MCF 10A (cell line): Measurements from ENCODE around the gene SLC47A2. TPM values are rescaled to one million over a fixed set of nuclear protein-coding genes. Genes with fewer than 3 reads are reported as not detected.
"Not testable (repeated sequence)": the region's sequence is repeated elsewhere in the genome, so short reads cannot be mapped to it uniquely, and the experiment has no call there.

Experiments used
- BruUV-seq: library from RNA; stranded (reverse); fragments of 400-500 nt; replicated peaks from 2 replicates; lab custom pipeline; 2021; lab: Mats Ljungman, UMichigan
- CTCF ChIA-PET: fragments of 300-600 bp; sonication (Branson Sonifier 250); formaldehyde crosslinking; extraction: SDS; loops from one replicate; lab custom pipeline; 2021; ENCODE audit warnings: antibody characterized with exemption, inconsistent platforms; lab: Yijun Ruan, JAX
- POLR2A ChIA-PET: fragments of 300-600, 350-650 bp; sonication (Branson Sonifier 250); formaldehyde crosslinking; extraction: SDS; loops from one replicate; lab custom pipeline; 2020; ENCODE audit warnings: antibody characterized with exemption, inconsistent platforms; lab: Yijun Ruan, JAX
- DNase-seq: peaks from one replicate; pipeline ENCODE4 v3.0.0-alpha.2; 2018; ENCODE audit not compliant: unreplicated experiment
- H3K27ac Mint-ChIP-seq: one replicate; pipeline ENCODE4 v1.8.0; 2022; ENCODE audit warnings: mild to moderate bottlenecking, low read depth, mixed read lengths; ENCODE audit not compliant: unreplicated experiment
- H3K27me3 Mint-ChIP-seq: one replicate; pipeline ENCODE4 v1.8.0; 2022; ENCODE audit warnings: mixed read lengths; ENCODE audit not compliant: insufficient read depth, unreplicated experiment
- H3K36me3 Mint-ChIP-seq: one replicate; pipeline ENCODE4 v1.8.0; 2022; ENCODE audit warnings: mild to moderate bottlenecking, moderate library complexity, mixed read lengths; ENCODE audit not compliant: insufficient read depth, unreplicated experiment
- H3K4me1 Mint-ChIP-seq: one replicate; pipeline ENCODE4 v1.8.0; 2022; ENCODE audit warnings: mixed read lengths; ENCODE audit not compliant: insufficient read depth, unreplicated experiment
- H3K4me3 Mint-ChIP-seq: one replicate; pipeline ENCODE4 v1.8.0; 2022; ENCODE audit warnings: mild to moderate bottlenecking, moderate library complexity, mixed read lengths; ENCODE audit not compliant: unreplicated experiment
- H3K9me3 Mint-ChIP-seq: one replicate; pipeline ENCODE4 v1.8.0; 2022; ENCODE audit warnings: mixed read lengths; ENCODE audit not compliant: unreplicated experiment
- CTCF ChIP-seq: fragments of 200-600 bp; IDR thresholded peaks from one replicate; pipeline ENCODE4 v1.8.0; 2022; ENCODE audit warnings: antibody characterized with exemption, mild to moderate bottlenecking; ENCODE audit not compliant: unreplicated experiment
- intact Hi-C: fragments of 100-400 bp; cut with micrococcal nuclease; formaldehyde crosslinking; loops from 2 replicates; pipeline ENCODE4 v1.14.1; 2022
- total RNA-seq: library from RNA; stranded (reverse); gene quantifications from 2 replicates; pipeline ENCODE4 v1.2.3, GENCODE V29; 2022

Gene SLC47A2
- total RNA-seq, 1 experiment from 2014 or later = 0.54 TPM

DNA sequence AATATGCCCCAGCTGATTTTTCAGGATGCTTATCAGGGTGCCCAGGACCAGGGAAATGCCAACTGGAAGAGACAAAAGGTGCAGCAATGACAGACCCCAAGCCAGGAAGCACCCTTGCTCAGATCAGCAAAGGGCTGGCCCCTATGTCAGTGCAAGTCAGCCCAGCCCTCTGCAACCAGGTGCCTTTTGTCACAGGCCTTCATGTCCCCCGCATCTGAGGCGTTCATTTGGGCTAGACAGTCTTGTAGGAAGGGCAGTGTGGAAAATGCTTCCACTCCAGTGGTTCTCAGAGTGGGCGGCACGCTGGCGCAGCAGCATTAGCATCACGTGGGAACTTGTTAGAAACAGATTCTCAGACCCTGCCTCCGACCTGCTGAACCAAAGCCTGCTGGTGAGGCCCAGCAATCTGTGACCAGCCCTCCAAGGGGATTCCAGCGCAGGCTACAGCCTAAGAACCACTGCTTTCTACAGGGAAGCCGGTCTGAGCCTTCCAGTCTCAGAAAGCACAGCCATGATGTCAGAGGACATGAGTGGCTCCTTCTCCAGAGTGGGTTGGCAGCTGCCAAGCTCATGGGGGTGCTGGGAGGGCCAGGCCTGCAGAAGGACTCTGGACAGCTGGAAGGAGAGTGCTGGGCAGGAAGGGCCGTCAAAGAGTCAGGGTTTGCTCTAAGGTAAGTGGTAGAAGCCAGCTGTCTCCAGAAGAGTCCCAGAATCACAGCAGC is 13.1 kb downstream of the SLC47A2 start:
- Mint-ChIP-seq H3K4me3 (no peak overlapping the region), H3K27me3 (no peaks in the 10 kb centered on the region), H3K9me3 (no peaks in the 10 kb centered on the region), H3K4me1 (peaks cover 10% of the 10 kb centered on the region), H3K36me3 (peaks cover 4% of the 10 kb centered on the region), H3K27ac (no peak overlapping the region)
- no TSS peak for BruUV-seq
- intact Hi-C loops = no loop called here
- no peak for DNase-seq
- TF ChIP-seq CTCF = no peak
- ChIA-PET CTCF (interaction anchor here (0.6 kb wide), 1 partner anchor 57 kb away, joined by 3 read pairs; no protein-coding TSS in a partner anchor), POLR2A (interaction anchor here (1.1 to 1.8 kb wide), 3 partner anchors 51 to 54 kb away, joined by 4 read pairs; partner anchors contain the start of gene ALDH3A2)

DNA sequence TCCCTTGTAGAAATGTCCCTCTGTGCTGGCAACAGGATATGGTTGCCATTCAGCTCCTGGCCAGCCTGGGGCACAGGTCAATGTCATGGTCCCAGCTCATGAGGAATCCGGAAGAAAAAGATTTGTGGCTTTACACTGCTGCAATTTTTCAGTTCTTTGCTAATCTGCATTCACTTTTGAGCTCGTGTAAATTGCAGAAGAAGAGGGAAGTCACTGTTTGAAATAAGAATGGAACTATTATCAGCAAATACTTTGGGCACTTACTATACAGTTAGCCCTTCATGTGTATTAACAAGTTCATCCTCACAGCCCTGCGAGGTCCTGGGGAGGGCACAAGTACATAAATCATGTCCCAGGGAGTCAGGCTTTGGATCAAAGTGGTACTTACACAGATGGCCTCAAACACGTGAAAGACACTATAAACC is 14.2 kb downstream of the SLC47A2 start:
- no peaks in the 10 kb centered on the region for H3K9me3 Mint-ChIP-seq
- ChIA-PET CTCF (interaction anchor here (1.3 to 1.7 kb wide), 2 partner anchors 16 to 64 kb away, joined by 7 to 10 read pairs; no protein-coding TSS in a partner anchor), POLR2A (interaction anchor here (1.1 to 1.5 kb wide), 4 partner anchors 7 to 53 kb away, joined by 3 to 6 read pairs (median 4); partner anchors contain the start of gene ALDH3A2)
- H3K27me3 Mint-ChIP-seq = no peaks in the 10 kb centered on the region
- DNase-seq = no peak
- H3K4me3 Mint-ChIP-seq = no peak overlapping the region
- H3K4me1 Mint-ChIP-seq = peaks cover 6% of the 10 kb centered on the region
- peaks cover 4% of the 10 kb centered on the region for H3K36me3 Mint-ChIP-seq
- BruUV-seq = no TSS peak
- no peak overlapping the region for H3K27ac Mint-ChIP-seq
- no peak for TF ChIP-seq CTCF
- intact Hi-C loops = no loop called here

GRCh38 chr17:19686400-19687090 is 29.8 kb downstream of the SLC47A2 start:
- H3K36me3 Mint-ChIP-seq = peaks cover 18% of the 10 kb centered on the region
- DNase-seq = no peak
- H3K4me3 Mint-ChIP-seq = no peak overlapping the region
- intact Hi-C loops = no loop called here
- CTCF ChIA-PET = interaction anchor here (0.5 kb wide), 1 partner anchor 37 kb away, joined by 3 read pairs; no protein-coding TSS in a partner anchor
- no peak overlapping the region for H3K27ac Mint-ChIP-seq
- no peaks in the 10 kb centered on the region for H3K4me1 Mint-ChIP-seq
- no peaks in the 10 kb centered on the region for H3K27me3 Mint-ChIP-seq
- H3K9me3 Mint-ChIP-seq = no peaks in the 10 kb centered on the region
- POLR2A ChIA-PET = interaction anchor here (0.5 to 1.6 kb wide), 3 partner anchors 12 to 41 kb away, joined by 3 to 4 read pairs (median 3); no protein-coding TSS in a partner anchor
- TF ChIP-seq CTCF = no peak
- no TSS peak for BruUV-seq

- ChIA-PET CTCF (interaction anchor here (0.6 to 1.5 kb wide), 3 partner anchors 34 to 69 kb away, joined by 3 to 5 read pairs (median 4); no protein-coding TSS in a partner anchor), POLR2A (interaction anchor here (0.6 kb wide), 1 partner anchor 64 kb away, joined by 3 read pairs; no protein-coding TSS in a partner anchor)
- intact Hi-C loops, H3K27me3 Mint-ChIP-seq, DNase-seq, BruUV-seq, H3K9me3 Mint-ChIP-seq, H3K27ac Mint-ChIP-seq, H3K4me1 Mint-ChIP-seq, H3K4me3 Mint-ChIP-seq: not testable (repeated sequence)
- peaks cover 27% of the 10 kb centered on the region for H3K36me3 Mint-ChIP-seq
Observed at GRCh38 chr17:19684909-19685580, 31.3 kb downstream of the SLC47A2 start.
